Measurements from ENCODE around the gene FYB2. TPM values are rescaled to one million over a fixed set of nuclear protein-coding genes. Genes with fewer than 3 reads are reported as not detected.

The FYB2 gene
- total RNA-seq, 1 experiment from 2014 or later, result not detected

DNA sequence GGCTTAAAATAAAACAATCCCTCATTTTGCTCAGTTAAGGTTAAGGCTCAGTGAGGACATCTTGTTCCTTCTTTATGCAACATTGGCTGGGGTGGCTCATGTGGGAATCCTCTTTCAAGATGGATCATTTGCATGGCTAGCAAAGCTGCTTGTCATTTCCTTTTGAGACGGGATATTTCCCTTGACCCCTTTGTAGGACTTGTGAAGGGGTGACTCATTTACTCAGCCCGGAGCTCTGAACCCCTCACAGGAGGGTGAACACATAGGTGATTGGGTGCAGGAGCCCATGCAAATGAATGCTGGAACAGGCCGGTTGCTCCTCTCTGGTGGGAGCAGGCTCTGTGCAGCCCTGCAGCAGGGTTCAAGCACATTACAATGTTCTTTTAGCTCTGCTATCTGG is 19.6 kb upstream of the FYB2 start:
- ChIA-PET CTCF (no interaction called here), POLR2A (no interaction called here), RAD21 (ENCODE audit: low non-redundant PET in 1 of 2, low total read pairs in 2 of 2, uncharacterized antibody in 2 of 2, unreplicated experiment in 2 of 2) (no interaction called here)
- DNase-seq (ENCODE audit: low read depth, low spot score) (no peak), ATAC-seq (no peak)
- no peaks in the 10 kb centered on the region for H3K9me3 ChIP-seq (ENCODE audit: control insufficient read depth in 1 of 2, insufficient read depth in 1 of 2, low read depth in 1 of 2, low read length in 2 of 2)
- no TSS peak for BruUV-seq (replicated peaks)
- no peak overlapping the region for H3K9ac ChIP-seq (ENCODE audit: low read length)
- H2AFZ ChIP-seq (ENCODE audit: low read depth, low read length, poor library complexity, severe bottlenecking), result no peak overlapping the region
- no peaks in the 10 kb centered on the region for H3K4me1 ChIP-seq (ENCODE audit: control insufficient read depth in 1 of 2, insufficient read depth in 2 of 2, low read length in 2 of 2)
- TF ChIP-seq TCF7L2 (IDR thresholded peaks at IDR 0.05; ENCODE audit: borderline replicate concordance, extremely low read depth, insufficient read depth, insufficient read length), result no peak
- no peak for TF ChIP-seq ZNF274 (IDR thresholded peaks at IDR 0.05; ENCODE audit: low read depth, low read length)
- no peak for TF ChIP-seq EZH2 (IDR thresholded peaks at IDR 0.05)
- no peak for TF ChIP-seq JUND (IDR thresholded peaks at IDR 0.05)
- no peak for TF ChIP-seq RAD21 (IDR thresholded peaks at IDR 0.05; ENCODE audit: low read depth)
- TF ChIP-seq, protein P1, sequence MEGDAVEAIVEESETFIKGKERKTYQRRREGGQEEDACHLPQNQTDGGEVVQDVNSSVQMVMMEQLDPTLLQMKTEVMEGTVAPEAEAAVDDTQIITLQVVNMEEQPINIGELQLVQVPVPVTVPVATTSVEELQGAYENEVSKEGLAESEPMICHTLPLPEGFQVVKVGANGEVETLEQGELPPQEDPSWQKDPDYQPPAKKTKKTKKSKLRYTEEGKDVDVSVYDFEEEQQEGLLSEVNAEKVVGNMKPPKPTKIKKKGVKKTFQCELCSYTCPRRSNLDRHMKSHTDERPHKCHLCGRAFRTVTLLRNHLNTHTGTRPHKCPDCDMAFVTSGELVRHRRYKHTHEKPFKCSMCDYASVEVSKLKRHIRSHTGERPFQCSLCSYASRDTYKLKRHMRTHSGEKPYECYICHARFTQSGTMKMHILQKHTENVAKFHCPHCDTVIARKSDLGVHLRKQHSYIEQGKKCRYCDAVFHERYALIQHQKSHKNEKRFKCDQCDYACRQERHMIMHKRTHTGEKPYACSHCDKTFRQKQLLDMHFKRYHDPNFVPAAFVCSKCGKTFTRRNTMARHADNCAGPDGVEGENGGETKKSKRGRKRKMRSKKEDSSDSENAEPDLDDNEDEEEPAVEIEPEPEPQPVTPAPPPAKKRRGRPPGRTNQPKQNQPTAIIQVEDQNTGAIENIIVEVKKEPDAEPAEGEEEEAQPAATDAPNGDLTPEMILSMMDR (IDR thresholded peaks at IDR 0.05 in 2 of 3, conservative IDR thresholded peaks at IDR 0.05 in 1 of 3; ENCODE audit: borderline replicate concordance in 1 of 3, insufficient read depth in 1 of 3, low read depth in 2 of 3, low read length in 2 of 3), result no peak
- TF ChIP-seq POLR2A (IDR thresholded peaks at IDR 0.05; ENCODE audit: borderline replicate concordance, extremely low read depth, insufficient read depth, insufficient read length), result no peak
- no peak for TF ChIP-seq POLR2AphosphoS5 (IDR thresholded peaks at IDR 0.05; ENCODE audit: low read depth, low read length)
- TF ChIP-seq SRF (IDR thresholded peaks at IDR 0.05; ENCODE audit: low read depth), result no peak
- no peak for TF ChIP-seq FOSL1 (IDR thresholded peaks at IDR 0.05; ENCODE audit: low read depth)
- TF ChIP-seq ELF1 (IDR thresholded peaks at IDR 0.05; ENCODE audit: borderline replicate concordance, low read depth), result no peak
- TF ChIP-seq EGR1 (IDR thresholded peaks at IDR 0.05; ENCODE audit: low read depth), result no peak
- TF ChIP-seq YY1 (IDR thresholded peaks at IDR 0.05; ENCODE audit: extremely low read depth, insufficient replicate concordance, low read depth, low read length), result no peak
- H3K9me2 ChIP-seq (ENCODE audit: insufficient read depth), result no peaks in the 10 kb centered on the region
- H3K4me3 ChIP-seq (replicated peaks in 1 of 2; ENCODE audit: low read depth in 1 of 2, low read length in 2 of 2), result no peak overlapping the region
- no peak overlapping the region for H3K27ac ChIP-seq (ENCODE audit: low read depth, low read length)
- intact Hi-C loops (cut with micrococcal nuclease), result no loop called here
- no peaks in the 10 kb centered on the region for H3K79me2 ChIP-seq (ENCODE audit: insufficient read depth, low read length)
- no peaks in the 10 kb centered on the region for H4K20me1 ChIP-seq (ENCODE audit: insufficient read depth)
- no peaks in the 10 kb centered on the region; a peak in 1 of 4 replicates for H3K36me3 ChIP-seq (ENCODE audit: control insufficient read depth in 1 of 2, insufficient read depth in 2 of 2, low read length in 2 of 2)
- H3K27me3 ChIP-seq (ENCODE audit: insufficient read depth, low read length), result peaks cover 37% of the 10 kb centered on the region; the same call in 1 of the 2 replicates
- H3K4me2 ChIP-seq (ENCODE audit: low read length), result no peak overlapping the region
